HepG2 (cell line): ENCODE measurements around the gene CDT1. TPM values are rescaled to one million over a fixed set of nuclear protein-coding genes. Genes with fewer than 3 reads are reported as not detected.

Source experiments
- AGO2 ChIP-seq: fragments of 200-400 bp; formaldehyde crosslinking; optimal IDR thresholded peaks from 2 replicates; pipeline ENCODE3; 2017; ENCODE audit warnings: mild to moderate bottlenecking, low read depth, low read length, moderate library complexity
- BORCS8-MEF2B ChIP-seq: sonication (generic); formaldehyde crosslinking; IDR thresholded peaks from 2 replicates; pipeline ENCODE4 v1.8.0; 2022; ENCODE audit warnings: mild to moderate bottlenecking, missing genetic modification reagents
- CHD2 ChIP-seq: IDR thresholded peaks from 2 replicates; pipeline ENCODE4 v1.6.1; 2011; ENCODE audit warnings: low read depth, low read length, improper control_type of control experiment
- DMTF1 ChIP-seq: sonication (generic); formaldehyde crosslinking; IDR thresholded peaks from 2 replicates; pipeline ENCODE4 v1.4.0; 2020; ENCODE audit warnings: mild to moderate bottlenecking, missing genetic modification reagents
- DNMT3B ChIP-seq: conservative IDR thresholded peaks from 2 replicates; pipeline ENCODE4 v1.6.1; 2016; ENCODE audit warnings: missing biosample characterization, control low read depth
- DRAP1 ChIP-seq: IDR thresholded peaks from 2 replicates; pipeline ENCODE4 v1.6.1; 2016; ENCODE audit warnings: missing genetic modification reagents, missing compliant biosample characterization
- FOXK2 ChIP-seq: fragments of 450-650 bp; IDR thresholded peaks from 2 replicates; pipeline ENCODE4 v1.6.1; 2016
- KLF13 ChIP-seq: sonication (generic); formaldehyde crosslinking; IDR thresholded peaks from 2 replicates; pipeline ENCODE4 v1.4.0; 2020; ENCODE audit warnings: mild to moderate bottlenecking, missing genetic modification reagents
- MAFG ChIP-seq: sonication (generic); formaldehyde crosslinking; IDR thresholded peaks from 2 replicates; pipeline ENCODE4 v1.5.1; 2020; ENCODE audit warnings: mild to moderate bottlenecking, missing genetic modification reagents
- MED1 ChIP-seq: sonication (generic); formaldehyde crosslinking; IDR thresholded peaks from 2 replicates; pipeline ENCODE4 v1.4.0; 2020; ENCODE audit warnings: missing genetic modification reagents
- PBX3 ChIP-seq: sonication (generic); formaldehyde crosslinking; IDR thresholded peaks from 2 replicates; pipeline ENCODE4 v1.8.1; 2023; ENCODE audit warnings: missing genetic modification reagents, inconsistent platforms, borderline replicate concordance
- REXO4 ChIP-seq: sonication (generic); formaldehyde crosslinking; IDR thresholded peaks from 2 replicates; pipeline ENCODE4 v1.8.0; 2022; ENCODE audit warnings: missing genetic modification reagents, mild to moderate bottlenecking, borderline replicate concordance
- RXRB ChIP-seq: IDR thresholded peaks from 2 replicates; pipeline ENCODE4 v1.6.1; 2016; ENCODE audit warnings: borderline replicate concordance, missing genetic modification reagents, missing compliant biosample characterization
- SATB2 ChIP-seq: sonication (generic); formaldehyde crosslinking; IDR thresholded peaks from 2 replicates; pipeline ENCODE4 v1.5.0; 2020; ENCODE audit warnings: missing genetic modification reagents
- SOX13 ChIP-seq, 3 experiments: fragments of 450-650 bp in 1 of 3; sonication (generic) in 1 of 3; formaldehyde crosslinking in 1 of 3; IDR thresholded peaks in 2 of 3; conservative IDR thresholded peaks in 1 of 3; 2 replicates each; pipeline versions ENCODE4 v1.5.0 to v1.6.1; 2016 to 2020; ENCODE audit warnings: antibody characterized with exemption in 1 of 3, mild to moderate bottlenecking in 1 of 3, missing compliant biosample characterization in 1 of 3, missing genetic modification reagents in 1 of 3, moderate library complexity in 1 of 3
- TAF15 ChIP-seq: fragments of 200-400 bp; formaldehyde crosslinking; IDR thresholded peaks from one replicate; pipeline ENCODE4 v1.6.1; 2018; ENCODE audit warnings: mild to moderate bottlenecking, low read depth, low read length; ENCODE audit not compliant: poor library complexity, severe bottlenecking
- U2AF2 ChIP-seq: fragments of 200-400 bp; formaldehyde crosslinking; IDR thresholded peaks from 2 replicates; pipeline ENCODE4 v1.6.1; 2017; ENCODE audit warnings: low read depth, mild to moderate bottlenecking, low read length
- YEATS4 ChIP-seq: sonication (generic); formaldehyde crosslinking; IDR thresholded peaks from 2 replicates; pipeline ENCODE4 v1.4.0; 2020; ENCODE audit warnings: missing genetic modification reagents, borderline replicate concordance
- ZKSCAN1 ChIP-seq: fragments of 150-350 bp; IDR thresholded peaks from 2 replicates; pipeline ENCODE4 v1.6.1; 2014; ENCODE audit warnings: low read length
- ZNF160 ChIP-seq: sonication (generic); formaldehyde crosslinking; IDR thresholded peaks from 2 replicates; pipeline ENCODE4 v1.8.0; 2022; ENCODE audit warnings: mild to moderate bottlenecking, inconsistent platforms, missing genetic modification reagents
- ZNF24 ChIP-seq: fragments of 450-650 bp; IDR thresholded peaks from 2 replicates; pipeline ENCODE4 v1.6.1; 2017; ENCODE audit warnings: antibody characterized with exemption, mild to moderate bottlenecking
- ZNF253 ChIP-seq: sonication (generic); formaldehyde crosslinking; IDR thresholded peaks from 2 replicates; pipeline ENCODE4 v1.8.0; 2022; ENCODE audit warnings: mild to moderate bottlenecking, missing genetic modification reagents, borderline replicate concordance
- ZNF615 ChIP-seq: sonication (generic); formaldehyde crosslinking; IDR thresholded peaks from 2 replicates; pipeline ENCODE4 v1.5.0; 2020; ENCODE audit warnings: mild to moderate bottlenecking, missing genetic modification reagents, borderline replicate concordance
- ZNF841 ChIP-seq: sonication (generic); formaldehyde crosslinking; IDR thresholded peaks from 2 replicates; pipeline ENCODE4 v1.8.1; 2023; ENCODE audit warnings: missing genetic modification reagents, borderline replicate concordance
- polyA plus RNA-seq, 8 experiments: library from polyadenylated mRNA; depleted of rRNA in 3 of 8; stranded (reverse) in 7 of 8; unstranded in 1 of 8; fragments of >200 nt; fragmentation: Illumina TruSeq in 4 of 8; extraction: Trizol in 4 of 8; gene quantifications; 2 replicates each; pipeline versions ENCODE4 v1.2.1 to v1.2.3, GENCODE V29; 2011 to 2016; ENCODE audit warnings: low read depth in 4 of 8, missing spikeins in 1 of 8, mixed read lengths in 1 of 8; ENCODE audit not compliant: insufficient read depth in 1 of 8
- total RNA-seq, 5 experiments: library from RNA; depleted of rRNA; stranded (reverse); fragments of >200 nt; fragmentation: Illumina TruSeq; extraction: Trizol; gene quantifications; 2 replicates each; pipeline ENCODE4 v1.2.3, GENCODE V29; 2016; ENCODE audit warnings: low read depth in 1 of 5
- TF ChIP-seq, protein P1 (sequence below): sonication (generic); formaldehyde crosslinking; conservative IDR thresholded peaks from 2 replicates; pipeline ENCODE4 v1.8.0; 2022; ENCODE audit warnings: low read depth, missing genetic modification reagents

Gene CDT1
- total and polyA plus RNA-seq, 2 of the 13 experiments (the other 11 are each of a cell fraction or from before 2014, with no cell fraction given) = 23.1 to 23.8 TPM

- TF ChIP-seq TAF15 = no peak
- 0 out of 2 replicates have a peak, but pooled peaks have one; percentile 2 for TF ChIP-seq CHD2
- TF ChIP-seq PBX3 (CRISPR knock-in tag) = no peak
- no peak; the same call in none of the 2 replicates for TF ChIP-seq ZNF253 (CRISPR knock-in tag)
- no peak for TF ChIP-seq ZKSCAN1
- no peak; the same call in 1 of the 2 replicates for TF ChIP-seq REXO4 (CRISPR knock-in tag)
- no peak; the same call in 1 of the 2 replicates for TF ChIP-seq DRAP1
- TF ChIP-seq BORCS8-MEF2B (CRISPR knock-in tag) = peak; percentile 18
- TF ChIP-seq ZNF841 (CRISPR knock-in tag) = peak; percentile 53; the same call in 1 of the 2 replicates
- no peak for TF ChIP-seq ZNF615
- peak; percentile 31; the same call in 1 of the 2 replicates for TF ChIP-seq SATB2
- TF ChIP-seq, protein P1, sequence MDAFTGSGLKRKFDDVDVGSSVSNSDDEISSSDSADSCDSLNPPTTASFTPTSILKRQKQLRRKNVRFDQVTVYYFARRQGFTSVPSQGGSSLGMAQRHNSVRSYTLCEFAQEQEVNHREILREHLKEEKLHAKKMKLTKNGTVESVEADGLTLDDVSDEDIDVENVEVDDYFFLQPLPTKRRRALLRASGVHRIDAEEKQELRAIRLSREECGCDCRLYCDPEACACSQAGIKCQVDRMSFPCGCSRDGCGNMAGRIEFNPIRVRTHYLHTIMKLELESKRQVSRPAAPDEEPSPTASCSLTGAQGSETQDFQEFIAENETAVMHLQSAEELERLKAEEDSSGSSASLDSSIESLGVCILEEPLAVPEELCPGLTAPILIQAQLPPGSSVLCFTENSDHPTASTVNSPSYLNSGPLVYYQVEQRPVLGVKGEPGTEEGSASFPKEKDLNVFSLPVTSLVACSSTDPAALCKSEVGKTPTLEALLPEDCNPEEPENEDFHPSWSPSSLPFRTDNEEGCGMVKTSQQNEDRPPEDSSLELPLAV (CRISPR knock-in tag) = no peak
- TF ChIP-seq RXRB (CRISPR knock-in tag) = peak; percentile 60; the same call in 1 of the 2 replicates
- TF ChIP-seq ZNF160 (CRISPR knock-in tag) = peak; percentile 83; the same call in 1 of the 2 replicates
- TF ChIP-seq ZNF24 = no peak
- no peak for TF ChIP-seq SOX13 (IDR thresholded peaks at IDR 0.05)
- peak in 1 of 2 experiments; percentile 28; a peak in 1 of 4 replicates for TF ChIP-seq SOX13 (CRISPR knock-in tag; conservative IDR thresholded peaks at IDR 0.05 in 1 of 2, IDR thresholded peaks at IDR 0.05 in 1 of 2)
- no peak for TF ChIP-seq U2AF2
- TF ChIP-seq AGO2 = peak; percentile 96
- TF ChIP-seq FOXK2 = no peak
- peak; percentile 96 for TF ChIP-seq YEATS4 (CRISPR knock-in tag)
- peak; percentile 47 for TF ChIP-seq MED1
- no peak; the same call in 1 of the 2 replicates for TF ChIP-seq MAFG (CRISPR knock-in tag)
- TF ChIP-seq DMTF1 (CRISPR knock-in tag) = 0 out of 2 replicates have a peak, but pooled peaks have one; percentile 90
- no peak for TF ChIP-seq KLF13 (CRISPR knock-in tag)
- TF ChIP-seq DNMT3B = no peak
Observed at GRCh38 chr16:88811769-88812512, 8.4 kb downstream of the CDT1 start, which contains the start of gene APRT (continued).
